ENCODE measurements around the gene SNAPC4.

SNAPC4 gene

DNA sequence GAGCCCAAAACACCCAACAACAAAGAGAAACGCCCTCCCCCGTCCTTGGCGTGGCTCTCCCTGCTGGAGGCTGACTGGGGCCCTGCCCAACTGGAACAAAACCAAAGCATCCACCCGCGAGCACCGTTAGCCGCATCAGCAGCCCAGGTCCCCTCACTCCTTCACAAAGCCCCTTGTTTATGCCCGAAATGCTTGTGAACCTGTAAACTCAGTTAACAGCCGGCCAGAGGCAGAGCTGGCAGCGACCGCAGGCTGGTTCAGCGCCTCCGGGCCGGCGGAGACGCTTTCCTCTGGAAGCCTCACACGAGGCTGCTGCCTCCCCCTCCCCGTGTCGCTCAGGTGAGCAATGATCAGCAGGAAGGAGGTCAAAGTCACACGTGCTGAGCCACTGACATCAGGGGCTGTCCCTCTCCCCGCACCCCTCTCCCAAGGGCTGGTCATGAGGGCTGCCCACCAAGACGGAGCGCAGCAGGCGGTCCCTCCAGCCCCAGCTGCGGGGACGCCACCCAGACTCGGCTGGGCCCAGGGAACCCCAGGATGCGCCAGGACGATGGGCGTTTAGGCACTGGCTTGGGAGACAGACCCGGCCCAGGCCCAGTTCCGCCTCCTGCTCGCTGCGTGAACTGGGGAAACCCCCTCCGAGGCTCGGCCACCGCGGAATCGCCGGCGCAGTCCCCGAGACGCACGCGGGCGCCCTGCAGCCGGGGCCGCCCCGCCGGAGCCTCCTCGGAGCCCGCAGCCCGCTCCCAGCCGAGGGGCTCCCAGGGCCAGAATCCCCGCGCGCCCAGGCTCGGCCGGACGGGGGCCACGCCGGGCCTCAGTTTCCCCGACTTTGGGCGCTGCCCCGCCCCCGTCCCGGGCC, 563 bp downstream of the SNAPC4 start:
- Mint-ChIP-seq H3K27ac (peak overlapping the region in 1 of 2 donors; percentile 90), H3K27me3 (no peaks in the 10 kb centered on the region), H3K4me3 (peak overlapping the region; percentile 78 to 85), H3K9me3 (no peaks in the 10 kb centered on the region), H3K36me3 (ENCODE audit: insufficient read depth) (peaks cover 38% of the 10 kb centered on the region), H3K4me1 (ENCODE audit: low read depth in 2 of 2) (peaks cover 17 to 36% of the 10 kb centered on the region in 2 donors)
- DNase-seq (peak; percentile 23 to 46 (median 45)), ATAC-seq (replicated peaks) (peak; percentile 31)

DNA sequence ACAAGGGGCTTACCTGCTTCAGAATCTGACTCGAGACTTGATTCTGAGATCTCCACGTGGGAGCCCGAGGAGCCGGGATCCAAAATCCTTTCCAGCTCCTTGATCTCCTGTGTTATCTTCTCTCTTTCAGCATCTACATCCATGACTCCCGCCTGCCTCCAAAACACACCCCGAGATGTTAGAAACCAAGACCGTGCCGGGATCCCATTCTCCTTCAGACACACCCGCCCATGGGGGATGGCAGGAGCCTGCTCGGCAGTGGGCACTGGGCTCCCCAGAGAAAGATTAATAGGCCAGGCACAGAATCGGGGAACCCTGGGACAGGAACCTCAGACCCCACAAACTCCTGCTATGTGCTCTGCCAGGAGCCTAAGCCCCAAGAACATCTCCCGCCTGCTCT, 1.7 kb downstream of the SNAPC4 start:
- Mint-ChIP-seq H3K27ac (no peak overlapping the region), H3K27me3 (no peaks in the 10 kb centered on the region), H3K36me3 (ENCODE audit: insufficient read depth) (peaks cover 37% of the 10 kb centered on the region), H3K4me1 (ENCODE audit: low read depth in 2 of 2) (peaks cover 6 to 26% of the 10 kb centered on the region in 2 donors), H3K9me3 (no peaks in the 10 kb centered on the region), H3K4me3 (peak overlapping the region; percentile 78 to 85)
- no peak for ATAC-seq (replicated peaks)
- no peak for DNase-seq

DNA sequence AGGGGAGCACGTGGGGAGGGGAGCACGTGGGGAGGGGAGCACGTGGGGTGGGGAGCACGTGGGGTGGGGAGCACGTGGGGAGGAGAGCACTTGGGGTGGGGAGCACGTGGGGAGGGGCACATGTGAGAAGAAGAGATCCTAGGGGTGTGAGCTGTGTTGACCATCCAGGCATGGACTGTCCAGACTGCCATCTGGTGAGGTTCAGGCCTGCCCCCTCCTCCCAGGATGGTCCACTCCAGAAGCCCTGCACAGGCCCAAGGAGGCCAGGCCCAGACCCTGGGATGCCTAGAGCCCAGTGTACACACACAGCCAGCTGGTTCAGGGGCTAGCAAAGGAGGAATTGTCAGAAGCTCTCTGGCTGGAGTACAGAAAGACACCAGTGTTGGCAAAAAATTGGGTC, 2.3 kb downstream of the SNAPC4 start:
- H3K4me1 Mint-ChIP-seq (ENCODE audit: low read depth in 2 of 2): peaks cover 4 to 26% of the 10 kb centered on the region in 2 donors
- peak overlapping the region in 1 of 2 donors; percentile 22 for H3K4me3 Mint-ChIP-seq
- no peak for DNase-seq

DNA sequence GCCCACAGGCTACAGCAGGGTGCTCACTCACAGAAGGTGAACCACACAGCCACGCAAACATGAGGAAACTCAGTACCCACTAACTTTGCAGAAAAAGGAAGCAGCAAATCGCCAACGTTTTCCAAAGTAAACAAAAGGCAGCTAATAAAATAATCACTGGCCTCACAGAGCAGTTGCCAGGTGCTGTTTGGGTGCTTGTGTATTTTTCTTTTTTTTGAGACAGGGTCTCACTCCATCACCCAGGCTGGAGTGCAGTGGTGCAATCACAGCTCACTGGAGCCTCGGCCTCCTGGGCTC, 3.8 kb downstream of the SNAPC4 start:
- Mint-ChIP-seq H3K4me3 (no peak overlapping the region), H3K9me3 (no peaks in the 10 kb centered on the region), H3K4me1 (ENCODE audit: low read depth in 2 of 2) (peaks cover 4 to 21% of the 10 kb centered on the region in 2 donors), H3K27ac (no peak overlapping the region), H3K27me3 (no peaks in the 10 kb centered on the region), H3K36me3 (ENCODE audit: insufficient read depth) (peaks cover 30% of the 10 kb centered on the region)
- ATAC-seq (replicated peaks) (no peak), DNase-seq (no peak)

More for the DNA sequence above, 2.3 kb downstream of the SNAPC4 start:
- H3K27me3 Mint-ChIP-seq: no peaks in the 10 kb centered on the region
- no peak for ATAC-seq (replicated peaks)
- peaks cover 34% of the 10 kb centered on the region for H3K36me3 Mint-ChIP-seq (ENCODE audit: insufficient read depth)
- H3K9me3 Mint-ChIP-seq: no peaks in the 10 kb centered on the region
- no peak overlapping the region for H3K27ac Mint-ChIP-seq

DNA sequence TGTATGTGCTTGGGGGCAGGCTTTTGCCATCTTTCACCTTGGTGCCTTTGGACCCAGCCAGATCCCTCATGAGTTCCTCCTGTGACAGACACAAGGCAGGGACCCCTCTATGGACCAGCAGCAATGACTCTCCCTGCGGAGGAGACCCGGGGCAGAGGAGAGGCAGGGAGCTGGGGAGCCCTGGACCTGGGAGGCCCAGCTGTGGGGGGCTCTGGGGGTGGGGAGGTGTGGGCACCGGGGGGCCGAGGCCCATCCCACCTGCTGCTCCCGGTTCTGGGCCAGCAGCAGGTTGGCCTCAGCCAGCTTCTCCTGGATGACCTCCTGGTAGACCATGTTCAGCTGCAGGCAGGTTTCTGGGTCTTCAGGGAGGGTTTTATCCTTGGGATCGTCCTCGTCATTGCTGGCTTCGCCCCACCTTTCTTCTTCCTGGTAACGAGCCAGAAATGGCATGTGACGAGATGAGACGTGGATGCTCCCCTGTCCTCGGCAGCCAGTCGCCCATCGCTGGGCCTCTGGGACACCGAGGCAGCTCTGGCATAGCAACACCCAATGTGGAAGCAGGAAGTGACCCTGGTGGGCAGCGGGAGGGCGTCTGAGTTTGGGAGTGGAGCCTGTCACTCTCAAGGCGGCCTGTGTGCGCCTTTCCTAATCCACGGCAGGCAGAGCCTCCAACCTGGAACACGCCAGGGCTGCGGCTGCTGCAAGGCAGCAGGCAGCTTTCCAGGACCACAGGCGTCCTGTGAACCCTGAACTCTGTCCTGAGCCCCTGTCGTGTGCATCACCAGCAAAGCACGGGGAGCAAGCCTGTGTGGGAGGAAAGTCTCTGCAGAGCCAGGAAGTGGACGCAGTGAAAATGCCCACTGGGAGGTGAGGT, 4.4 kb downstream of the SNAPC4 start:
- DNase-seq: no peak
- Mint-ChIP-seq H3K4me1 (ENCODE audit: low read depth in 2 of 2) (peaks cover 4 to 18% of the 10 kb centered on the region in 2 donors), H3K27me3 (no peaks in the 10 kb centered on the region), H3K27ac (no peak overlapping the region), H3K36me3 (ENCODE audit: insufficient read depth) (peaks cover 33% of the 10 kb centered on the region), H3K9me3 (no peaks in the 10 kb centered on the region), H3K4me3 (no peak overlapping the region)
- ATAC-seq (replicated peaks): no peak

DNA sequence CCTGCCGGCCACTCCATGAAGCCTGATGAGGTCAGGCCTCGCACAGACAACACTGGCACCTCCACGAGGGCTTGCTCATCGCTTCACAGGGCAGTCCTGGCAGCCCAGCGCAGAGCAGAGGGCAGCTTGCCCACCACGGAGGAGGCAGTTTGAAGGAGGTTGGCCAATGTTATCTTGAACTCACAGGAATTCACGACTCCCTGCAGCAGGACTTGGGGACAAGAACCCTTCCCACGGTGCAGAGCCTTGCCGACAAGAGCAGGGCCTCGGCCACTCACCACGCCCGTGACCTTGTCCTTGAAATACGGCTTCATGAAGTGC, 5.0 kb downstream of the SNAPC4 start:
- H3K4me1 Mint-ChIP-seq (ENCODE audit: low read depth in 2 of 2): peaks cover 4 to 17% of the 10 kb centered on the region in 2 donors
- H3K27ac Mint-ChIP-seq: no peak overlapping the region

DNA sequence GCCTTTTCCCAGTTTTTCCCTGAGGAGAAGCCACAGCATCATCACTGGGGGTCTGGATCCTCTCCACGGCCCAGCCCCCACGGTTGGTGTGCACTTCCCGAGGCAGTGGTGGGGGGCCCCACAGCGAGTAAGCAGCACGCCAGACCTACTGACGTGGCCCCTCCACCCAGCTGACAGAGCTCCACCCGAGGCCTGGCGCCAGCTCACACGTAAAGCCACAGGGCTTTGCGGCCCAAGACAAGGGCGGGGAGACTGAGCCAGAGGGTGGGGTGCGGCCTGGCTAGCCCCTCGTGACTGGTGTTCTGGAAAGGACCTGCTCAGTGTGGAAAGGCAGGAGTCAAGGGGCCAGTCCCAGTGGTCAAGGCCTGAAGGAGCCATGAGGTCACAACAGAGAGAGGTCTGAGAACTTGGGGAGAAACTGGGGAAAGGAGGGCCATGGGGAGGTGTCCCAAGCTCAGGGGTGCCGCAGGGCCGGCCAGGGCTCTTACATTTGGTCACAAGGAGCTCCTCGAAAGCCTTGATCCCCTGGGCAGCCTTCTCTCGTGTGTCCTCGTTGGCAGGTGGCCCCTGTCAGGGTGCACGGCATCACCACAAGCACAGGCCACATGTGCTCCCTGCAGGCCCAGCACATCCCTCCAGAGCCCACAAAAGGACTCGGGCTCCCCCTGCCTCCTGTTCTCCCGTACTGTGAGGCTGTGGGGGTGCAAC, 5.5 kb downstream of the SNAPC4 start:
- ATAC-seq (replicated peaks) (no peak), DNase-seq (no peak)
- Mint-ChIP-seq H3K27me3 (no peaks in the 10 kb centered on the region), H3K27ac (no peak overlapping the region), H3K36me3 (ENCODE audit: insufficient read depth) (peaks cover 43% of the 10 kb centered on the region), H3K4me1 (ENCODE audit: low read depth in 2 of 2) (peaks cover 9 to 19% of the 10 kb centered on the region in 2 donors), H3K9me3 (no peaks in the 10 kb centered on the region), H3K4me3 (no peak overlapping the region)

More for the DNA sequence above, 5.0 kb downstream of the SNAPC4 start:
- no peak for ATAC-seq (replicated peaks)
- no peak for DNase-seq
- H3K4me3 Mint-ChIP-seq: no peak overlapping the region
- H3K9me3 Mint-ChIP-seq: no peaks in the 10 kb centered on the region
- peaks cover 39% of the 10 kb centered on the region for H3K36me3 Mint-ChIP-seq (ENCODE audit: insufficient read depth)
- no peaks in the 10 kb centered on the region for H3K27me3 Mint-ChIP-seq

DNA sequence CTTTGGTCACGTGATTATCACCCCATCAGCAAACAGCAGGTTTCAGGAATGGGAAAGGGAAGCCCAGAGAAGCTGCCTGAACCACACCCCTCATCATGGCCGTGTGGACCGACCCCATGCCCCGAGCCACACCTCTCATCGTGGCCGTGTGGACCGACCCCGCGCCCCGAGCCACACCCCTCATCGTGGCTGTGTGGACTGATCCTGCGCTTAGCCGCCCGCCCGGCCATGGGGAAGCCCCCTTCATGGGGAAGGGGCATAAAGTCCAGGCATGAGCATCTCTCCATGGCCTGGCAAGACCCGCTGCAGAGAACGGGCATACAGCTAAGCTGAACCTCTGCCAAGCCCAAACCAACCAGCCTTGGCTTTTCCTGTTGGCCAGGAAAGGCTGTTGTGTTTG, 6.4 kb downstream of the SNAPC4 start:
- no peak for DNase-seq
- peaks cover 42% of the 10 kb centered on the region for H3K36me3 Mint-ChIP-seq (ENCODE audit: insufficient read depth)
- H3K27ac Mint-ChIP-seq: no peak overlapping the region

DNA sequence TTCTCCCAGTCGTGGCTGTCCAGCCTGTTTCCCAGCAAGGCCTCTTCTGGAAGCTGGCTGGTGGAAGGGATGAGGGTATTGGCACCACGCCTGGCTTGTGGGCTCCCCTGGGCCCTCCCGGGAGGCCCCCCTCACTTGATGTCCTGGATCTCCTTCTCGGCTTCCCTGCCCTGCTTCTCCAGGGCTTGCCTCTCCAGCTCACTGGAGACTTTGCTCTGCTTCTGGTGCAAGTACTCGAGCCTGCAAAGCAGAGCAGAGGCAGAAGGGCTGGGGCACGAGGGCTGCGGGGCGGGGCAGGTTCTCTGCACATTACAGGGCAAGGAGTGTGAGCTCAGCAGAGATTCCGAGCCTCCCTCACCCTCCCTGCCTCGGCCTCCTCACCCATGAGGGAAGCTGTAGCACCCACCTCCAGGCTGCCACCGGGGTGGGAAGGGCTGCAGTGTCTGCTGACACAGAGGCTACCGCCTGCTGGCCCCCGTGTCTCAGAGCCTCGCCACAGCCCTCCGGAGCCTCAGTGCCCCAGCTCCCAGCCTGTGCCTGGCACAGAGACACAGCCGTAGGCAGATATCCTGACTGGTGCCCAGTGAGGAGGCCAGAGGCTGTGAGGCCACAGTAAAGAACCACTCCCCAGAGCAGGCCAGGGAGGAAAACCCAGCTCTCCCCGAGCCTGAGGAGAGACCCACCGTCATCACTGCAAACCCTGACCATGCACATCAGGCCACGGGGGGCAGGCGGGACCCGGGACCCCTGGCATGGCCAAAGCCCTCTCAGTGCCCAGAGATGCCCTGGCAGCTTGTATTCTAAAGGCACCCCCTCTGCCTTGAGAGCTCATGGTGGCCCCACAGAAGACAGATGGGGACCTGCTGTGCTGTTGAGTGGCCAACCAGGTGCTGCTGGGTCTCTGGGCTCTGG, 7.2 kb downstream of the SNAPC4 start:
- ATAC-seq (replicated peaks) (no peak), DNase-seq (no peak)
- H3K4me3 Mint-ChIP-seq: no peak overlapping the region
- H3K27ac Mint-ChIP-seq: no peak overlapping the region
- peaks cover 4% of the 10 kb centered on the region in 2 donors for H3K4me1 Mint-ChIP-seq (ENCODE audit: low read depth in 2 of 2)
- H3K9me3 Mint-ChIP-seq: no peaks in the 10 kb centered on the region
- peaks cover 43% of the 10 kb centered on the region for H3K36me3 Mint-ChIP-seq (ENCODE audit: insufficient read depth)
- no peaks in the 10 kb centered on the region for H3K27me3 Mint-ChIP-seq

More for the DNA sequence above, 6.4 kb downstream of the SNAPC4 start:
- Mint-ChIP-seq H3K27me3 (no peaks in the 10 kb centered on the region), H3K4me1 (ENCODE audit: low read depth in 2 of 2) (peaks cover 4 to 10% of the 10 kb centered on the region in 2 donors), H3K4me3 (no peak overlapping the region), H3K9me3 (no peaks in the 10 kb centered on the region)
- no peak for ATAC-seq (replicated peaks)

DNA sequence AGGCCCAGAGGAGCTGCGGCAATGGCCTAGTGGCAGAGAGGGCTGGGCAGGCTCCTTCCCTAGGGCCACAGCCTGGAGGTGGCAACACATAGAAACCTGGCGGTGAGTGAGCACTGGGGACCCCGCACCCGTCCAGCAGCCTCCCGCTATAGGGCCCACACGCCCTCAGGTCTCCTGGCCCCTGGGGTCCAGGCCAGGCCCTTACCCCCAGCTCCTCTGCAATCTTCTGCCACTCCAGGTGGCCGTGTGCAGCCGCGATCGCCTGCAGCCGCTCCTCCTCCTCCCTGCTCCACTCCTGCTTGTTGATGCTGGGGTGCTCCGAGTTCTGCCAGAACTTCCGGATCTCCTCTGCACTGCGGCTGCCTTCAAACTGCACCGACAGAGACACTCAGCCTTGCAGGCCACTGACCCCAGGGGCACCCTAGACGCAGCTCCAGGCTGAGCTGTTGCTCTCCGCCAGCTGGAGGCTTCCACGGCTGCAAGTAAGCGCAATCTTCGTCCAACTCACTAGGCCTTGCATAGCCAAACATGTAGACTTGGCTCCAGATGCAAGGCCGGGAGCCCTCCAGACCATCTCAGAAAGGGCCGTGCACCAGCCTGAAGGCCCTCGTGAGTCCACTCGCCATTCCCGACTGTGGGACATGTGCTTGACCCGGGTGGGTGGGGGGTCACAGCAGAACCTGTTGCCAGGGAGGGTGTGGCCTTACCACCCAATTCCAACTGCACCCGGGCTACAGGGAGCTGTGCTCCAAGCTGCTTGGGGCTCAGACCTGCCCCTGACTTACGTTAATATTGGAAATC, 8.0 kb downstream of the SNAPC4 start:
- Mint-ChIP-seq H3K9me3 (no peaks in the 10 kb centered on the region), H3K4me1 (ENCODE audit: low read depth in 2 of 2) (peaks cover 2 to 4% of the 10 kb centered on the region in 2 donors), H3K36me3 (ENCODE audit: insufficient read depth) (peaks cover 45% of the 10 kb centered on the region), H3K27ac (no peak overlapping the region), H3K27me3 (no peaks in the 10 kb centered on the region), H3K4me3 (no peak overlapping the region)
- ATAC-seq (replicated peaks): no peak
- no peak for DNase-seq

DNA sequence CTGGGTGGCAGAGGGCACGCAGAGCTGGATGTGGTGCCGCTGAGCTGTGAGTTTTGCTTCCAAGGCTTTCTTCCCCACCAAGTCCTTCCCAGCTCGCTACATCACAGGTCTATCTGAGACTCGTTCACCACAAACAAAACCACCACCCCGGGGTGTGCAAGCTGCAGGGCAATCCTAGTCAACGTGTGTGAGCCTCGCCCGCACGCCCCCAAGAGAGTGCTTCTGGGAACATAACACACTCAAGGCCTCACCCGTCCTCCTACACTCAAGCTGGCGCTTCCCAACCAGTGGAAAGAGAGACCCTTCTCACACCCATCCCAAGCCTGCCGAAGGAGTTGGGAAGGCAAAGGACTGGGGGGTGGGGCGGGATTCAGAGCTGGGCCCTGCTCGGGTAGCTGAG, 10.6 kb downstream of the SNAPC4 start:
- H3K9me3 Mint-ChIP-seq: no peaks in the 10 kb centered on the region
- no peak overlapping the region for H3K4me3 Mint-ChIP-seq
- H3K27ac Mint-ChIP-seq: no peak overlapping the region
- H3K27me3 Mint-ChIP-seq: no peaks in the 10 kb centered on the region
- DNase-seq: no peak
- H3K36me3 Mint-ChIP-seq (ENCODE audit: insufficient read depth): peaks cover 41% of the 10 kb centered on the region
- peaks cover 22 to 24% of the 10 kb centered on the region in 2 donors for H3K4me1 Mint-ChIP-seq (ENCODE audit: low read depth in 2 of 2)
- ATAC-seq (replicated peaks): no peak

DNA sequence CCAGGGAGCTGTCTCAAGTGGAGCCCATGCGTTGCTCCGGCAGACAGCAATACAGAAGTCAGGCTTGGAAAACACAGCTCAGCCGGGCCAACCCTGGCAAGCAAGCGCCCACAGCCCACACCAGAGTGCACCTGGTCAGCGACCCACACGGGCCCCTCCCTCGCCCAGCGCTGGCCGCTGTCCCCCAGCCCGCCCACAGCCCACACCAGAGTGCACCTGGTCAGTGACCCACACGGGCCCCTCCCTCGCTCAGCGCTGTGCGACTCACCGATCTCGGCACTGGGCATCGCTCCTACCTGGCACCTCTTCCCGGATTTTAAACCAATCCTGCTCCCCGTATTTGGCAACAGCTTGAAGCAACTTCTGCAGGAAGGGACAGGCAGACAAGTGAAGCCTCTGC, 12.8 kb downstream of the SNAPC4 start:
- Mint-ChIP-seq H3K9me3 (no peaks in the 10 kb centered on the region), H3K4me3 (no peak overlapping the region), H3K36me3 (ENCODE audit: insufficient read depth) (peaks cover 37% of the 10 kb centered on the region), H3K27ac (no peak overlapping the region), H3K4me1 (ENCODE audit: low read depth in 2 of 2) (peaks cover 22 to 30% of the 10 kb centered on the region in 2 donors), H3K27me3 (no peaks in the 10 kb centered on the region)
- DNase-seq (no peak), ATAC-seq (replicated peaks) (no peak)

All from effector memory CD8-positive, alpha-beta T cell (primary cell).